Neural cell (in vitro differentiated cells): ENCODE measurements around the gene MSI2. TPM values are rescaled to one million over a fixed set of nuclear protein-coding genes. Genes with fewer than 3 reads are reported as not detected.

Source experiments
- H2AFZ ChIP-seq: fragments of 200-600, 300-800 bp; sonication (generic), shearing (Covaris generic); 2 replicates; pipeline ENCODE4 v1.6.0; 2014; ENCODE audit warnings: low read depth, mild to moderate bottlenecking, antibody characterized with exemption, low read length, moderate library complexity
- H3F3A ChIP-seq: fragments of 200-600 bp; shearing (Covaris generic); 2 replicates; pipeline ENCODE4 v1.6.1; 2016; ENCODE audit warnings: mild to moderate bottlenecking, moderate library complexity, mixed read lengths, antibody characterized with exemption, low read length; ENCODE audit not compliant: insufficient read depth, poor library complexity, severe bottlenecking
- H3K27ac ChIP-seq: fragments of 200-600, 300-800 bp; sonication (generic), shearing (Covaris generic); 2 replicates; pipeline ENCODE4 v1.5.1; 2014; ENCODE audit warnings: mild to moderate bottlenecking, low read length, moderate library complexity
- H3K27me3 ChIP-seq: fragments of 300-800, 200-600 bp; sonication (generic), shearing (Covaris generic); 2 replicates; pipeline ENCODE4 v1.6.0; 2014; ENCODE audit warnings: mild to moderate bottlenecking, low read depth, low read length, moderate library complexity; ENCODE audit not compliant: insufficient read depth
- H3K36me3 ChIP-seq: fragments of 300-800, 200-600 bp; sonication (generic), shearing (Covaris generic); 2 replicates; pipeline ENCODE4 v1.5.1; 2014; ENCODE audit warnings: mild to moderate bottlenecking, antibody characterized with exemption, low read length, moderate library complexity; ENCODE audit not compliant: insufficient read depth
- H3K4me2 ChIP-seq: fragments of 300-800, 200-600 bp; sonication (generic), shearing (Covaris generic); 2 replicates; pipeline ENCODE4 v1.6.0; 2014; ENCODE audit warnings: mild to moderate bottlenecking, low read length
- H3K4me3 ChIP-seq: fragments of 300-800, 200-600 bp; sonication (generic), shearing (Covaris generic); 2 replicates; pipeline ENCODE4 v1.5.1; 2014; ENCODE audit warnings: mild to moderate bottlenecking, low read length, moderate library complexity
- H3K79me2 ChIP-seq: fragments of 200-600 bp; shearing (Covaris generic); replicated peaks from 2 replicates; pipeline ENCODE4 v1.6.0; 2014; ENCODE audit warnings: mild to moderate bottlenecking, low read length, moderate library complexity; ENCODE audit not compliant: insufficient read depth
- H3K9ac ChIP-seq: fragments of 300-800, 200-600 bp; sonication (generic), shearing (Covaris generic); 2 replicates; pipeline ENCODE4 v1.6.1; 2016; ENCODE audit warnings: mild to moderate bottlenecking, low read length, mixed read lengths
- H3K9me2 ChIP-seq: fragments of 200-600 bp; shearing (Covaris generic); 2 replicates; pipeline ENCODE4 v1.6.1; 2016; ENCODE audit warnings: mild to moderate bottlenecking, low read length, mixed read lengths; ENCODE audit not compliant: insufficient read depth
- H3K9me3 ChIP-seq: fragments of 200-600, 300-800 bp; sonication (generic), shearing (Covaris generic); 2 replicates; pipeline ENCODE4 v1.6.1; 2016; ENCODE audit warnings: mild to moderate bottlenecking, mixed run types, low read length, moderate library complexity, mixed read lengths
- H4K20me1 ChIP-seq: fragments of 200-600 bp; shearing (Covaris generic); 2 replicates; pipeline ENCODE4 v1.6.1; 2016; ENCODE audit warnings: mild to moderate bottlenecking, mixed run types; ENCODE audit not compliant: insufficient read depth
- EP300 ChIP-seq: fragments of 450-650 bp; conservative IDR thresholded peaks from 2 replicates; pipeline ENCODE4 v1.6.1; 2014; ENCODE audit warnings: antibody characterized with exemption, mild to moderate bottlenecking, moderate library complexity; ENCODE audit not compliant: poor library complexity, severe bottlenecking
- EZH2 ChIP-seq: fragments of 200-600, 300-800 bp; shearing (Covaris generic), sonication (generic); IDR thresholded peaks from 2 replicates; pipeline ENCODE4 v1.6.1; 2014; ENCODE audit warnings: antibody characterized with exemption, low read length, borderline replicate concordance, mild to moderate bottlenecking; ENCODE audit not compliant: insufficient read depth, poor library complexity, severe bottlenecking
- MXI1 ChIP-seq: fragments of 450-650 bp; conservative IDR thresholded peaks from 2 replicates; pipeline ENCODE4 v1.6.1; 2014; ENCODE audit warnings: antibody characterized with exemption, mild to moderate bottlenecking; ENCODE audit not compliant: poor library complexity, severe bottlenecking
- POLR2AphosphoS5 ChIP-seq: IDR thresholded peaks from 2 replicates; pipeline ENCODE4 v1.6.1; 2012
- RAD21 ChIP-seq: fragments of 450-650 bp; conservative IDR thresholded peaks from 2 replicates; pipeline ENCODE4 v1.6.1; 2014; ENCODE audit warnings: antibody characterized with exemption, mild to moderate bottlenecking, moderate library complexity
- SMC3 ChIP-seq: fragments of 450-650 bp; conservative IDR thresholded peaks from 2 replicates; pipeline ENCODE4 v1.6.1; 2014; ENCODE audit warnings: antibody characterized with exemption, mild to moderate bottlenecking, moderate library complexity; ENCODE audit not compliant: poor library complexity
- TAF1 ChIP-seq: IDR thresholded peaks from 2 replicates; pipeline ENCODE4 v1.6.1; 2012; ENCODE audit warnings: low read depth
- polyA plus RNA-seq: library from polyadenylated mRNA; depleted of rRNA; stranded (reverse); fragments of >200 nt; gene quantifications from 2 replicates; pipeline ENCODE4 v1.2.3, GENCODE V29; 2014
- TF ChIP-seq, protein P1 (sequence below): fragments of 450-650 bp; IDR thresholded peaks from 2 replicates; pipeline ENCODE4 v1.5.1; 2014; ENCODE audit warnings: antibody characterized with exemption, mild to moderate bottlenecking, moderate library complexity; ENCODE audit not compliant: poor library complexity, severe bottlenecking
- TF ChIP-seq, protein P2 (sequence below): IDR thresholded peaks from 2 replicates; pipeline ENCODE4 v1.6.1; 2012; ENCODE audit warnings: borderline replicate concordance

The MSI2 gene
- polyA plus RNA-seq, 1 donor from 2014 or later = 61.4 TPM

- no peaks in the 10 kb centered on the region for H3K9me3 ChIP-seq
- no peaks in the 10 kb centered on the region for H3K27me3 ChIP-seq
- no peak overlapping the region for H3K27ac ChIP-seq
- H3K4me2 ChIP-seq = no peak overlapping the region
- TF ChIP-seq, protein P1, sequence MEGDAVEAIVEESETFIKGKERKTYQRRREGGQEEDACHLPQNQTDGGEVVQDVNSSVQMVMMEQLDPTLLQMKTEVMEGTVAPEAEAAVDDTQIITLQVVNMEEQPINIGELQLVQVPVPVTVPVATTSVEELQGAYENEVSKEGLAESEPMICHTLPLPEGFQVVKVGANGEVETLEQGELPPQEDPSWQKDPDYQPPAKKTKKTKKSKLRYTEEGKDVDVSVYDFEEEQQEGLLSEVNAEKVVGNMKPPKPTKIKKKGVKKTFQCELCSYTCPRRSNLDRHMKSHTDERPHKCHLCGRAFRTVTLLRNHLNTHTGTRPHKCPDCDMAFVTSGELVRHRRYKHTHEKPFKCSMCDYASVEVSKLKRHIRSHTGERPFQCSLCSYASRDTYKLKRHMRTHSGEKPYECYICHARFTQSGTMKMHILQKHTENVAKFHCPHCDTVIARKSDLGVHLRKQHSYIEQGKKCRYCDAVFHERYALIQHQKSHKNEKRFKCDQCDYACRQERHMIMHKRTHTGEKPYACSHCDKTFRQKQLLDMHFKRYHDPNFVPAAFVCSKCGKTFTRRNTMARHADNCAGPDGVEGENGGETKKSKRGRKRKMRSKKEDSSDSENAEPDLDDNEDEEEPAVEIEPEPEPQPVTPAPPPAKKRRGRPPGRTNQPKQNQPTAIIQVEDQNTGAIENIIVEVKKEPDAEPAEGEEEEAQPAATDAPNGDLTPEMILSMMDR = no peak
- no peak for TF ChIP-seq EP300
- no peak for TF ChIP-seq SMC3
- TF ChIP-seq, protein P2, sequence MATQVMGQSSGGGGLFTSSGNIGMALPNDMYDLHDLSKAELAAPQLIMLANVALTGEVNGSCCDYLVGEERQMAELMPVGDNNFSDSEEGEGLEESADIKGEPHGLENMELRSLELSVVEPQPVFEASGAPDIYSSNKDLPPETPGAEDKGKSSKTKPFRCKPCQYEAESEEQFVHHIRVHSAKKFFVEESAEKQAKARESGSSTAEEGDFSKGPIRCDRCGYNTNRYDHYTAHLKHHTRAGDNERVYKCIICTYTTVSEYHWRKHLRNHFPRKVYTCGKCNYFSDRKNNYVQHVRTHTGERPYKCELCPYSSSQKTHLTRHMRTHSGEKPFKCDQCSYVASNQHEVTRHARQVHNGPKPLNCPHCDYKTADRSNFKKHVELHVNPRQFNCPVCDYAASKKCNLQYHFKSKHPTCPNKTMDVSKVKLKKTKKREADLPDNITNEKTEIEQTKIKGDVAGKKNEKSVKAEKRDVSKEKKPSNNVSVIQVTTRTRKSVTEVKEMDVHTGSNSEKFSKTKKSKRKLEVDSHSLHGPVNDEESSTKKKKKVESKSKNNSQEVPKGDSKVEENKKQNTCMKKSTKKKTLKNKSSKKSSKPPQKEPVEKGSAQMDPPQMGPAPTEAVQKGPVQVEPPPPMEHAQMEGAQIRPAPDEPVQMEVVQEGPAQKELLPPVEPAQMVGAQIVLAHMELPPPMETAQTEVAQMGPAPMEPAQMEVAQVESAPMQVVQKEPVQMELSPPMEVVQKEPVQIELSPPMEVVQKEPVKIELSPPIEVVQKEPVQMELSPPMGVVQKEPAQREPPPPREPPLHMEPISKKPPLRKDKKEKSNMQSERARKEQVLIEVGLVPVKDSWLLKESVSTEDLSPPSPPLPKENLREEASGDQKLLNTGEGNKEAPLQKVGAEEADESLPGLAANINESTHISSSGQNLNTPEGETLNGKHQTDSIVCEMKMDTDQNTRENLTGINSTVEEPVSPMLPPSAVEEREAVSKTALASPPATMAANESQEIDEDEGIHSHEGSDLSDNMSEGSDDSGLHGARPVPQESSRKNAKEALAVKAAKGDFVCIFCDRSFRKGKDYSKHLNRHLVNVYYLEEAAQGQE = no peak
- no peak for TF ChIP-seq EZH2
- TF ChIP-seq POLR2AphosphoS5 = no peak
- TF ChIP-seq TAF1 = no peak
- TF ChIP-seq MXI1 = no peak
- TF ChIP-seq RAD21 = no peak
- no peak overlapping the region for H3K4me3 ChIP-seq
- H3K79me2 ChIP-seq = no peaks in the 10 kb centered on the region
- no peak overlapping the region for H2AFZ ChIP-seq
- H3K36me3 ChIP-seq = no peaks in the 10 kb centered on the region
- no peak overlapping the region for H3K9ac ChIP-seq
- H4K20me1 ChIP-seq = no peaks in the 10 kb centered on the region
- no peaks in the 10 kb centered on the region for H3F3A ChIP-seq
- no peaks in the 10 kb centered on the region for H3K9me2 ChIP-seq
Measured at GRCh38 chr17:57721967-57722703, 465.8 kb downstream of the MSI2 start.

GRCh38 chr17:57722704-57723043 lies 466.4 kb downstream of the MSI2 start:
- Histone ChIP-seq H3K9me2 (no peaks in the 10 kb centered on the region), H3K9ac (no peak overlapping the region), H3K79me2 (no peaks in the 10 kb centered on the region), H3K27ac (no peak overlapping the region), H2AFZ (no peak overlapping the region), H3K4me2 (no peak overlapping the region), H4K20me1 (no peaks in the 10 kb centered on the region), H3K4me3 (no peak overlapping the region), H3K36me3 (no peaks in the 10 kb centered on the region), H3K27me3 (no peaks in the 10 kb centered on the region), H3F3A (no peaks in the 10 kb centered on the region), H3K9me3 (no peaks in the 10 kb centered on the region)
- TF ChIP-seq TAF1 = no peak
- no peak for TF ChIP-seq SMC3
- TF ChIP-seq MXI1 = no peak
- TF ChIP-seq EZH2 = no peak
- no peak for TF ChIP-seq POLR2AphosphoS5
- TF ChIP-seq, protein P2 = no peak
- TF ChIP-seq RAD21 = no peak
- no peak for TF ChIP-seq EP300
- TF ChIP-seq, protein P1 = no peak
